DOHH2 (cell line): ENCODE results near the gene PYCARD.
"Not testable (repeated sequence)": the region's sequence is repeated elsewhere in the genome, so short reads cannot be mapped to it uniquely, and the experiment has no call there.

Experiments used
- H3F3A ChIP-seq: fragments of 200-600 bp; sonication (generic), shearing (Covaris generic); 2 replicates; pipeline ENCODE4 v1.6.0; 2016; ENCODE audit warnings: antibody characterized with exemption, mild to moderate bottlenecking; ENCODE audit not compliant: control insufficient read depth, insufficient read depth
- H3K27ac ChIP-seq: fragments of 200-600 bp; sonication (generic); 2 replicates; pipeline ENCODE4 v1.5.1; 2014; ENCODE audit warnings: low read depth, mild to moderate bottlenecking, low read length, moderate library complexity
- H3K27me3 ChIP-seq: fragments of 200-600 bp; sonication (generic); 2 replicates; pipeline ENCODE4 v1.6.1; 2014; ENCODE audit warnings: mild to moderate bottlenecking, low read length, mixed read lengths; ENCODE audit not compliant: control insufficient read depth
- H3K36me3 ChIP-seq: fragments of 200-600 bp; sonication (generic); 2 replicates; pipeline ENCODE4 v1.6.1; 2014; ENCODE audit warnings: mild to moderate bottlenecking, low read length, moderate library complexity, mixed read lengths; ENCODE audit not compliant: control insufficient read depth
- H3K4me1 ChIP-seq: fragments of 200-600 bp; sonication (generic); 2 replicates; pipeline ENCODE4 v1.6.1; 2014; ENCODE audit warnings: mild to moderate bottlenecking, low read length, mixed read lengths; ENCODE audit not compliant: control insufficient read depth
- H3K4me2 ChIP-seq: fragments of 200-600 bp; sonication (generic); 2 replicates; pipeline ENCODE4 v1.6.0; 2014; ENCODE audit warnings: mild to moderate bottlenecking, low read length, moderate library complexity
- H3K4me3 ChIP-seq: fragments of 200-600 bp; sonication (generic); 2 replicates; pipeline ENCODE4 v1.5.1; 2014; ENCODE audit warnings: mild to moderate bottlenecking, low read length, mixed read lengths
- H3K79me2 ChIP-seq: fragments of 200-600 bp; sonication (generic); 2 replicates; pipeline ENCODE4 v1.6.1; 2014; ENCODE audit warnings: mild to moderate bottlenecking, low read length, mixed read lengths; ENCODE audit not compliant: control insufficient read depth
- H3K9me2 ChIP-seq: fragments of 200-600 bp; sonication (generic); replicated peaks from 2 replicates; pipeline ENCODE4 v1.6.1; 2014; ENCODE audit warnings: mild to moderate bottlenecking, low read length, mixed read lengths; ENCODE audit not compliant: control insufficient read depth
- H3K9me3 ChIP-seq: fragments of 200-600 bp; sonication (generic); 2 replicates; pipeline ENCODE4 v1.6.1; 2014; ENCODE audit warnings: antibody characterized with exemption, low read length, mixed read lengths; ENCODE audit not compliant: control insufficient read depth, insufficient read depth
- H4K20me1 ChIP-seq: fragments of 200-600 bp; sonication (generic); 2 replicates; pipeline ENCODE4 v1.6.0; 2014; ENCODE audit warnings: low read depth, mild to moderate bottlenecking, antibody characterized with exemption, low read length, moderate library complexity; ENCODE audit not compliant: control insufficient read depth, insufficient read depth
- EZH2phosphoT487 ChIP-seq: fragments of 200-600 bp; sonication (generic); IDR thresholded peaks from 2 replicates; pipeline ENCODE4 v1.6.1; 2017; ENCODE audit warnings: borderline replicate concordance, mild to moderate bottlenecking, antibody characterized with exemption, low read length, moderate library complexity, mixed read lengths
- TF ChIP-seq, protein P1 (sequence below): fragments of 200-600 bp; sonication (generic); IDR thresholded peaks from one replicate; pipeline ENCODE4 v1.5.1; 2014; ENCODE audit warnings: antibody characterized with exemption, mild to moderate bottlenecking, low read depth, low read length; ENCODE audit not compliant: poor library complexity, severe bottlenecking

The PYCARD gene

DNA sequence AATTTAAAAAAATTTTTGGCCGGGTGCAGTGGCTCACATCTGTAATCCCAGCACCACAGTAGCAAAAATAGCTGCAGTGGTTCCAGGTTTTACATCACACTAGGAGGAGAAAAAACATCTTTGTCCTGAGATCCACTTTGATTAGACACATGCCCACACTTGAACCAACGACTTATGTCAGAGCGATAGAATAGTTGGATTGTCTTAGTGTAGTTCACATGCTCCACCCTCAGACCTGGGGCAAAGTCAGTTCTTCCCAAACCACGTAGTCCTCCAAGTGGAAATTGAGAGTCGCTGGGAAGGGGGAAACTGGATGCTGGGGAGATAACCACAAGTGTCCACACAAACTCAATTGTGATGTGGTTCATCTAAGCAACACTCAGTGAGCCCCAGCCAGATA, 45.8 kb upstream of the PYCARD start:
- no peaks in the 10 kb centered on the region for H3K9me3 ChIP-seq
- H3K4me1 ChIP-seq: peaks cover 14% of the 10 kb centered on the region
- H4K20me1 ChIP-seq: no peaks in the 10 kb centered on the region
- no peak overlapping the region for H3K27ac ChIP-seq
- no peaks in the 10 kb centered on the region for H3K36me3 ChIP-seq
- no peaks in the 10 kb centered on the region for H3K27me3 ChIP-seq
- no peaks in the 10 kb centered on the region for H3K79me2 ChIP-seq
- TF ChIP-seq, protein P1, sequence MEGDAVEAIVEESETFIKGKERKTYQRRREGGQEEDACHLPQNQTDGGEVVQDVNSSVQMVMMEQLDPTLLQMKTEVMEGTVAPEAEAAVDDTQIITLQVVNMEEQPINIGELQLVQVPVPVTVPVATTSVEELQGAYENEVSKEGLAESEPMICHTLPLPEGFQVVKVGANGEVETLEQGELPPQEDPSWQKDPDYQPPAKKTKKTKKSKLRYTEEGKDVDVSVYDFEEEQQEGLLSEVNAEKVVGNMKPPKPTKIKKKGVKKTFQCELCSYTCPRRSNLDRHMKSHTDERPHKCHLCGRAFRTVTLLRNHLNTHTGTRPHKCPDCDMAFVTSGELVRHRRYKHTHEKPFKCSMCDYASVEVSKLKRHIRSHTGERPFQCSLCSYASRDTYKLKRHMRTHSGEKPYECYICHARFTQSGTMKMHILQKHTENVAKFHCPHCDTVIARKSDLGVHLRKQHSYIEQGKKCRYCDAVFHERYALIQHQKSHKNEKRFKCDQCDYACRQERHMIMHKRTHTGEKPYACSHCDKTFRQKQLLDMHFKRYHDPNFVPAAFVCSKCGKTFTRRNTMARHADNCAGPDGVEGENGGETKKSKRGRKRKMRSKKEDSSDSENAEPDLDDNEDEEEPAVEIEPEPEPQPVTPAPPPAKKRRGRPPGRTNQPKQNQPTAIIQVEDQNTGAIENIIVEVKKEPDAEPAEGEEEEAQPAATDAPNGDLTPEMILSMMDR: no peak
- H3K4me3 ChIP-seq: no peak overlapping the region
- peaks cover 5% of the 10 kb centered on the region for H3F3A ChIP-seq
- H3K4me2 ChIP-seq: no peak overlapping the region
- no peaks in the 10 kb centered on the region for H3K9me2 ChIP-seq

DNA sequence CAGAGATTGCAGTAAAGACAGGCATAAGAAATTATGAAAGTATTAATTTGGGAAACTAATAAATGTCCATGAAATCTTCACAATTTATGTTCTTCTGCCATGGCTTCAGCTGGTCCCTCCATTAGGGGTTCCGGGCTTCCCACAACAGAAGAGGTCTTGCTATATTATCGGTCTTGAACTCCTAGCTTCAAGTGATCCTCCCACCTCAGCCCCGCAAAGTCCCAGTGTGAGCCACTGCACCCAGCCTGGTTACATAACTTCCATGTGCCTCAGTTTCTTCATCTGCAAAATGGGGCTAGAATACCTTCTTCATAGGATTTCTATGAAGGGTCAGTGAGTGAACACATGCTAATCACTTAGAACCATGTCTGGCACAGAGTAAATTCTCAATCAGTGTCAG, 43.7 kb upstream of the PYCARD start:
- Histone ChIP-seq H3K9me3 (no peaks in the 10 kb centered on the region), H3K9me2 (no peaks in the 10 kb centered on the region), H4K20me1 (no peaks in the 10 kb centered on the region), H3K27ac (no peak overlapping the region), H3F3A (peaks cover 5% of the 10 kb centered on the region), H3K27me3 (peaks cover 8% of the 10 kb centered on the region), H3K36me3 (no peaks in the 10 kb centered on the region), H3K4me2 (no peak overlapping the region), H3K79me2 (no peaks in the 10 kb centered on the region), H3K4me1 (peaks cover 14% of the 10 kb centered on the region), H3K4me3 (no peak overlapping the region)
- TF ChIP-seq EZH2phosphoT487: no peak
- TF ChIP-seq, protein P1: no peak

DNA sequence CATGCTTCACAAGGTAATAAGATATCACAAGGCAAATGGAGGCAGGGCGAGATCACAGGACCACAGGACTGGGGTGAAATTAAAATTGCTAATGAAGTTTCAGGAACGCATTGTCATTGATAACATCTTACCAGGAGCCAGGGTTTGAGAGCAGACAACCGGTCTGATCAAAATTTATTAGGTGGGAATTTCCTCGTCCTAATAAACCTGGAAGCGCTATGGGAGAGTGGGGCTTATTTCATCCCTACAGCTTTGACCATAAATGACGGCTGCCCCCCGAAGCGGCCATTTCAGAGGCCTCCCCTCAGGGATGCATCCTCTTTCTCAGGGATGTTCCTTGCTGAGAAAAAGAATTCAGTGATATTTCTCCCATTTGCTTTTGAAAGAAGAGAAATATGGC, 43.0 kb upstream of the PYCARD start:
- not testable (repeated sequence) for H3K9me3 ChIP-seq, H4K20me1 ChIP-seq, H3K4me3 ChIP-seq, H3K36me3 ChIP-seq, H3K79me2 ChIP-seq, H3K4me2 ChIP-seq, H3K27ac ChIP-seq, H3K9me2 ChIP-seq, H3F3A ChIP-seq, H3K27me3 ChIP-seq
- peaks cover 14% of the 10 kb centered on the region for H3K4me1 ChIP-seq

DNA sequence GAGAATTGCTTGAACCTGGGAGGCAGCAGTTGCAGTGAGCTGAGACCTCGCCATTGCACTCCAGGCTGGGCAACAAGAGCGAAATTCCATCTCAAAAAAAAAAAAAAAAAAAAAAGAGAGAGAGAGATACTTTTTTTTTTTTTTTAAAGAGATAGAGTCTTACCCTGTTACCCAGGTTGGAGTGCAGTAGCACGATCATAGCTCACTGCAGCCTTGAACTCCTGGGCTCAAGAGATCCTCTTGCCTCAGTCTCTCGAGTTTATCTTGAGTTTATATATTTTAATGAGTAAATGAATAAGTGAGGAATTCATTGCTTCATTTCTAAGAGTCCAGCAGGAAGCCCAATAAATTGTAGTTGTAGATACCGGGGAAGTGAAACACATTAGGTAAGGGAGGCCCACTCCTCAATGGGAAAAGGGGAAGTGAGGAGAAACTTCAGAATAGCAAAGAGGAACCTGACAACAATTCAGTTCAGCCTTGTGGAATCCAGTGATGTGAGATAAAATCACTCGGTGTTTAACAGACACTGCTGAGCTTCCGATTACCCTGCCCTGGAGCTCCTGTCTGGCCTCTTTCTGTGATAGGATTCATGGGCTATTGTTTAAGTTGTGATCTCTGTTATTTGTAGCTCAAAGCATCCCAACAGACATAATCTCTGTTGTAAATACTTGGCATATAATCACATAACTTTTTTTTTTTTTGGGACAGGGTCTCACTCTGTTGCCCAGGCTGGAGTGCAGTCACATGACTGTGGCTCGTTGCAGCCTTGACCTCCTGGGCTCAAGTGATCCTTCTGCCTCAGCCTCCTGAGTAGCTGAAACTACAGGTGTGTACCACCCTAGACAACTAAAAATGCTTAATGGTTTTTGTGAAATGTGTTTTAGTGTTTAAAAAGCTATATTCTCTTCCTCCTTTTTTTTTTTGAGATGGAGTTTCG, 41.4 kb upstream of the PYCARD start:
- Histone ChIP-seq H3K27ac (peak overlapping the region; percentile 30), H3K36me3 (no peaks in the 10 kb centered on the region), H3K9me2 (no peaks in the 10 kb centered on the region), H3K9me3 (no peaks in the 10 kb centered on the region), H4K20me1 (no peaks in the 10 kb centered on the region), H3K4me3 (peak overlapping the region; percentile 23; the same call in 1 of the 2 replicates), H3F3A (peaks cover 5% of the 10 kb centered on the region), H3K4me2 (peak overlapping the region; percentile 54), H3K27me3 (peaks cover 8% of the 10 kb centered on the region), H3K4me1 (peaks cover 14% of the 10 kb centered on the region), H3K79me2 (no peaks in the 10 kb centered on the region)
- TF ChIP-seq, protein P1: no peak
- TF ChIP-seq EZH2phosphoT487: no peak
